IMR-90 (cell line): ENCODE measurements around the gene NDUFV2. TPM values are rescaled to one million over a fixed set of nuclear protein-coding genes. Genes with fewer than 3 reads are reported as not detected.

Source experiments
- ATAC-seq: fragments of 200-7000 bp; cut with Tn5 transposase; 2 replicates; pipeline ENCODE4 v1.9.1; 2020; ENCODE audit warnings: low read depth, mild to moderate bottlenecking, moderate library complexity
- BruUV-seq: library from RNA; stranded (reverse); fragments of 400-500 nt; replicated peaks from 2 replicates; lab custom pipeline; 2021; lab: Mats Ljungman, UMichigan
- CTCF ChIA-PET: fragments of 300-600 bp; formaldehyde crosslinking; extraction: SDS; loops from one replicate; lab custom pipeline; 2021; ENCODE audit warnings: antibody characterized with exemption; lab: Yijun Ruan, JAX
- POLR2A ChIA-PET: fragments of 300-600 bp; sonication (Branson Sonifier 250); formaldehyde crosslinking; loops from one replicate; lab custom pipeline; 2022; ENCODE audit warnings: antibody characterized with exemption; ENCODE audit not compliant: unreplicated experiment; lab: Charles Lee
- DNase-seq: peaks from one replicate; pipeline ENCODE4 v3.0.0; 2013
- H2AFZ ChIP-seq: replicated peaks from 2 replicates; pipeline ENCODE3; 2013; ENCODE audit warnings: low read length, mild to moderate bottlenecking; ENCODE audit not compliant: poor library complexity
- H2AK5ac ChIP-seq: 2 replicates; pipeline ENCODE4 v1.6.1; 2013; ENCODE audit warnings: low read depth, low read length, inconsistent platforms
- H2AK9ac ChIP-seq: replicated peaks from 2 replicates; pipeline ENCODE3; 2013; ENCODE audit warnings: mild to moderate bottlenecking, low read depth, low read length, moderate library complexity; ENCODE audit not compliant: poor library complexity
- H2BK120ac ChIP-seq: 2 replicates; pipeline ENCODE4 v1.6.1; 2013; ENCODE audit warnings: low read depth, low read length, inconsistent platforms
- H2BK15ac ChIP-seq: 3 replicates; pipeline ENCODE4 v1.6.1; 2013; ENCODE audit warnings: low read depth, low read length, inconsistent platforms
- H2BK20ac ChIP-seq: 2 replicates; pipeline ENCODE4 v1.6.1; 2013; ENCODE audit warnings: low read depth, mild to moderate bottlenecking, inconsistent platforms, low read length, moderate library complexity
- H2BK5ac ChIP-seq: 2 replicates; pipeline ENCODE4 v1.6.1; 2013; ENCODE audit warnings: mild to moderate bottlenecking, low read depth, low read length, inconsistent platforms; ENCODE audit not compliant: poor library complexity, severe bottlenecking
- H3K14ac ChIP-seq: replicated peaks from 2 replicates; pipeline ENCODE4 v1.6.1; 2013; ENCODE audit warnings: low read depth, low read length, inconsistent platforms
- H3K18ac ChIP-seq: 2 replicates; pipeline ENCODE4 v1.6.1; 2013; ENCODE audit warnings: low read depth, low read length, control low read depth
- H3K23ac ChIP-seq: 2 replicates; pipeline ENCODE4 v1.6.1; 2013; ENCODE audit warnings: low read depth, low read length, inconsistent platforms
- H3K27ac ChIP-seq: 2 replicates; pipeline ENCODE4 v1.5.1; 2013; ENCODE audit warnings: mild to moderate bottlenecking, control low read depth, low read length; ENCODE audit not compliant: insufficient read depth
- H3K27me3 ChIP-seq: 2 replicates; pipeline ENCODE4 v1.6.1; 2013; ENCODE audit warnings: low read length; ENCODE audit not compliant: control insufficient read depth, insufficient read depth
- H3K36me3 ChIP-seq: 2 replicates; pipeline ENCODE4 v1.6.1; 2013; ENCODE audit warnings: low read length, mixed read lengths; ENCODE audit not compliant: control insufficient read depth, insufficient read depth
- H3K4ac ChIP-seq: 2 replicates; pipeline ENCODE4 v1.6.1; 2013; ENCODE audit warnings: low read depth, low read length, inconsistent platforms
- H3K4me1 ChIP-seq: 2 replicates; pipeline ENCODE4 v1.6.1; 2013; ENCODE audit warnings: low read length, mixed read lengths; ENCODE audit not compliant: control insufficient read depth, insufficient read depth
- H3K4me2 ChIP-seq: 2 replicates; pipeline ENCODE4 v1.6.1; 2013; ENCODE audit warnings: low read depth, mild to moderate bottlenecking, control low read depth, low read length, moderate library complexity
- H3K4me3 ChIP-seq: 2 replicates; pipeline ENCODE4 v1.5.1; 2013; ENCODE audit warnings: low read depth, mild to moderate bottlenecking, control low read depth, low read length, moderate library complexity; ENCODE audit not compliant: insufficient read depth
- H3K56ac ChIP-seq: 2 replicates; pipeline ENCODE4 v1.6.1; 2013; ENCODE audit warnings: low read length, inconsistent platforms; ENCODE audit not compliant: insufficient read depth; ENCODE audit errors: extremely low read depth
- H3K79me1 ChIP-seq, 2 experiments: 2 replicates each; pipeline ENCODE4 v1.6.1; 2013; ENCODE audit warnings: low read length in 2 of 2, inconsistent platforms in 1 of 2, low read depth in 1 of 2
- H3K9ac ChIP-seq: 2 replicates; pipeline ENCODE4 v1.6.1; 2013; ENCODE audit warnings: low read depth, low read length, control low read depth
- H3K9me1 ChIP-seq: 2 replicates; pipeline ENCODE4 v1.6.1; 2013; ENCODE audit warnings: low read length, inconsistent platforms; ENCODE audit not compliant: insufficient read depth
- H3K9me3 ChIP-seq: 2 replicates; pipeline ENCODE4 v1.6.1; 2013; ENCODE audit warnings: low read length; ENCODE audit not compliant: control insufficient read depth, insufficient read depth
- H4K20me1 ChIP-seq: 2 replicates; pipeline ENCODE4 v1.6.1; 2013; ENCODE audit warnings: low read length, inconsistent platforms; ENCODE audit not compliant: insufficient read depth
- H4K5ac ChIP-seq: 2 replicates; pipeline ENCODE4 v1.6.1; 2013; ENCODE audit warnings: mild to moderate bottlenecking, low read depth, low read length, control low read depth
- H4K8ac ChIP-seq, 2 experiments: 2 replicates each; pipeline ENCODE4 v1.6.1; 2013; ENCODE audit warnings: low read depth in 2 of 2, low read length in 2 of 2, control low read depth in 1 of 2, inconsistent platforms in 1 of 2
- H4K91ac ChIP-seq: 2 replicates; pipeline ENCODE4 v1.6.1; 2013; ENCODE audit warnings: low read depth, low read length, inconsistent platforms; ENCODE audit not compliant: insufficient read depth
- BHLHE40 ChIP-seq: fragments of 150-350 bp; IDR thresholded peaks from 2 replicates; pipeline ENCODE4 v1.6.1; 2016; ENCODE audit warnings: mild to moderate bottlenecking, low read depth, low read length
- CHD1 ChIP-seq: IDR thresholded peaks from 2 replicates; pipeline ENCODE4 v1.6.1; 2012; ENCODE audit warnings: low read depth, low read length, improper control_type of control experiment
- MAFK ChIP-seq: IDR thresholded peaks from 2 replicates; pipeline ENCODE4 v1.6.1; 2012; ENCODE audit warnings: low read depth, low read length, improper control_type of control experiment
- NFE2L2 ChIP-seq: fragments of 150-350 bp; IDR thresholded peaks from 2 replicates; pipeline ENCODE4 v1.6.1; 2016; ENCODE audit warnings: low read depth, mild to moderate bottlenecking, low read length
- RAD21 ChIP-seq: IDR thresholded peaks from 2 replicates; pipeline ENCODE4 v1.6.1; 2012; ENCODE audit warnings: low read length, improper control_type of control experiment
- SMC3 ChIP-seq: fragments of 150-350 bp; IDR thresholded peaks from 2 replicates; pipeline ENCODE4 v1.6.1; 2016; ENCODE audit warnings: low read depth, mild to moderate bottlenecking, antibody characterized with exemption, low read length, moderate library complexity
- WGBS, 2 experiments: methylation state at CpG; one replicate each; pipeline versions ENCODE4 v1.1.5 to v1.1.7; 2013; ENCODE audit warnings: missing lambda C conversion rate in 2 of 2; ENCODE audit not compliant: insufficient read length in 1 of 2; ENCODE audit errors: extremely low coverage in 2 of 2; 5-methylcytosine and 5-hydroxymethylcytosine counted together
- dilution Hi-C: fragments of 300-500 bp; cut with HindIII; formaldehyde crosslinking; loops from one replicate; pipeline ENCODE4 v1.14.3; 2018; ENCODE audit warnings: low sequenced_read_pairs; ENCODE audit not compliant: unreplicated experiment
- in situ Hi-C: fragments of 300-500 bp; cut with MboI; formaldehyde crosslinking; loops from 3 replicates; pipeline ENCODE4 v1.14.3; 2019; ENCODE audit warnings: low sequenced_read_pairs, inconsistent platforms, mixed read lengths
- intact Hi-C: fragments of 100-400 bp; cut with micrococcal nuclease; formaldehyde crosslinking; loops from 2 replicates; pipeline ENCODE4 v1.10.0; 2022
- polyA plus RNA-seq, 3 experiments: library from polyadenylated mRNA; depleted of rRNA; stranded (reverse); fragments of >200 nt; gene quantifications; 2 replicates each; pipeline ENCODE4 v1.2.3, GENCODE V29; 2012; ENCODE audit warnings: low replicate concordance in 1 of 3
- total RNA-seq: library from RNA; depleted of rRNA; stranded (reverse); fragments of >200 nt; gene quantifications from 2 replicates; pipeline ENCODE4 v1.2.3, GENCODE V29; 2012
- TF ChIP-seq, protein P1 (sequence below): fragments of 150-350 bp; IDR thresholded peaks from 2 replicates; pipeline ENCODE4 v1.6.1; 2016; ENCODE audit warnings: low read depth, mild to moderate bottlenecking, low read length, moderate library complexity, borderline replicate concordance
- TF ChIP-seq, protein P2 (sequence below): conservative IDR thresholded peaks from 2 replicates; pipeline ENCODE4 v1.5.1; 2012; ENCODE audit warnings: mild to moderate bottlenecking, low read depth, low read length, improper control_type of control experiment
- TF ChIP-seq, protein P3 (sequence below): fragments of 150-350 bp; IDR thresholded peaks from 2 replicates; pipeline ENCODE4 v1.6.1; 2017; ENCODE audit warnings: mild to moderate bottlenecking, antibody characterized with exemption, low read length, low read depth

NDUFV2 gene
- total and polyA plus RNA-seq, 2 of the 4 experiments (the other 2 are of a cell fraction): 106 to 126 TPM

DNA sequence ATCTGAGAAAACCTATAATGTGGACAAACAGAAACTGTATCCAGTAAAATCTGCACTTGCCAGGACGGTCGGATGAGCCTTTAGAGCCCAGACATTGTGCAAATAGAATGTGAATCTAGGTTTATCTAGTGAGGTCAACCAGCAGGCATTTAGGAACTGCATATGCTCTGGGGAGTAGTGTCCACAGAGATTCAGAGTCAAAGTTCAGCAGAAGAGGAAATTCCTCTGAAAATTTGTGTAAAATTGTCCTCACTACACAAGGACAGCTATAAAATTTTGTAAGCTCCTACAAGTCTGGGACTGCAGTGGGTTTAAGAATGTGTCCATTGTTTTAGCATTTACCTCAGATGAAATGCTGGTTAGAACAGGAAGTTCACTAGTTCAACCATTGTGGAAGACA is 9.8 kb upstream of the NDUFV2 start:
- H2BK120ac ChIP-seq: peak overlapping the region; percentile 20; the same call in 1 of the 2 replicates
- peak overlapping the region; percentile 24; the same call in 1 of the 2 replicates for H3K18ac ChIP-seq
- in situ Hi-C loops: no loop called here
- H3K9me1 ChIP-seq: peaks cover 18% of the 10 kb centered on the region
- H3K56ac ChIP-seq: no peak overlapping the region
- BruUV-seq: no TSS peak
- H2BK5ac ChIP-seq: peak overlapping the region; percentile 42
- H3K23ac ChIP-seq: no peak overlapping the region
- no peaks in the 10 kb centered on the region for H3K27me3 ChIP-seq
- intact Hi-C loops: no loop called here
- H3K4me1 ChIP-seq: peaks cover 13% of the 10 kb centered on the region
- peak overlapping the region; percentile 0; the same call in 1 of the 2 replicates for H2AK5ac ChIP-seq
- no peak overlapping the region for H3K9ac ChIP-seq
- no peak overlapping the region for H3K4me2 ChIP-seq
- H3K14ac ChIP-seq: 0 out of 2 replicates have a peak overlapping the region, but pooled peaks have one; percentile 20
- TF ChIP-seq, protein P1, sequence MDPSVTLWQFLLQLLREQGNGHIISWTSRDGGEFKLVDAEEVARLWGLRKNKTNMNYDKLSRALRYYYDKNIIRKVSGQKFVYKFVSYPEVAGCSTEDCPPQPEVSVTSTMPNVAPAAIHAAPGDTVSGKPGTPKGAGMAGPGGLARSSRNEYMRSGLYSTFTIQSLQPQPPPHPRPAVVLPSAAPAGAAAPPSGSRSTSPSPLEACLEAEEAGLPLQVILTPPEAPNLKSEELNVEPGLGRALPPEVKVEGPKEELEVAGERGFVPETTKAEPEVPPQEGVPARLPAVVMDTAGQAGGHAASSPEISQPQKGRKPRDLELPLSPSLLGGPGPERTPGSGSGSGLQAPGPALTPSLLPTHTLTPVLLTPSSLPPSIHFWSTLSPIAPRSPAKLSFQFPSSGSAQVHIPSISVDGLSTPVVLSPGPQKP: no peak
- TF ChIP-seq, protein P2, sequence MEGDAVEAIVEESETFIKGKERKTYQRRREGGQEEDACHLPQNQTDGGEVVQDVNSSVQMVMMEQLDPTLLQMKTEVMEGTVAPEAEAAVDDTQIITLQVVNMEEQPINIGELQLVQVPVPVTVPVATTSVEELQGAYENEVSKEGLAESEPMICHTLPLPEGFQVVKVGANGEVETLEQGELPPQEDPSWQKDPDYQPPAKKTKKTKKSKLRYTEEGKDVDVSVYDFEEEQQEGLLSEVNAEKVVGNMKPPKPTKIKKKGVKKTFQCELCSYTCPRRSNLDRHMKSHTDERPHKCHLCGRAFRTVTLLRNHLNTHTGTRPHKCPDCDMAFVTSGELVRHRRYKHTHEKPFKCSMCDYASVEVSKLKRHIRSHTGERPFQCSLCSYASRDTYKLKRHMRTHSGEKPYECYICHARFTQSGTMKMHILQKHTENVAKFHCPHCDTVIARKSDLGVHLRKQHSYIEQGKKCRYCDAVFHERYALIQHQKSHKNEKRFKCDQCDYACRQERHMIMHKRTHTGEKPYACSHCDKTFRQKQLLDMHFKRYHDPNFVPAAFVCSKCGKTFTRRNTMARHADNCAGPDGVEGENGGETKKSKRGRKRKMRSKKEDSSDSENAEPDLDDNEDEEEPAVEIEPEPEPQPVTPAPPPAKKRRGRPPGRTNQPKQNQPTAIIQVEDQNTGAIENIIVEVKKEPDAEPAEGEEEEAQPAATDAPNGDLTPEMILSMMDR: no peak
- TF ChIP-seq MAFK (no peak), SMC3 (no peak), BHLHE40 (no peak), NFE2L2 (no peak), RAD21 (no peak), CHD1 (no peak)
- TF ChIP-seq, protein P3, sequence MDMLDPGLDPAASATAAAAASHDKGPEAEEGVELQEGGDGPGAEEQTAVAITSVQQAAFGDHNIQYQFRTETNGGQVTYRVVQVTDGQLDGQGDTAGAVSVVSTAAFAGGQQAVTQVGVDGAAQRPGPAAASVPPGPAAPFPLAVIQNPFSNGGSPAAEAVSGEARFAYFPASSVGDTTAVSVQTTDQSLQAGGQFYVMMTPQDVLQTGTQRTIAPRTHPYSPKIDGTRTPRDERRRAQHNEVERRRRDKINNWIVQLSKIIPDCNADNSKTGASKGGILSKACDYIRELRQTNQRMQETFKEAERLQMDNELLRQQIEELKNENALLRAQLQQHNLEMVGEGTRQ: no peak
- 100% methylated on average over 2 of the region's 2 CpGs; no CpG with 5 or more reads in 1 of the 2 experiments for WGBS, 2 experiments
- H4K91ac ChIP-seq: no peak overlapping the region
- H2AFZ ChIP-seq: no peak overlapping the region
- ATAC-seq: no peak
- H3K27ac ChIP-seq: no peak overlapping the region
- H3K4ac ChIP-seq: peak overlapping the region; percentile 36; the same call in 1 of the 2 replicates
- H4K20me1 ChIP-seq: no peaks in the 10 kb centered on the region
- no peak overlapping the region; a peak in 1 of 4 replicates for H4K8ac ChIP-seq
- H3K79me1 ChIP-seq: 0 out of 4 replicates have a peak, but pooled peaks cover 0 to 6% of the 10 kb centered on the region in 2 experiments
- H3K9me3 ChIP-seq: no peaks in the 10 kb centered on the region
- DNase-seq: no peak
- peak overlapping the region; percentile 2; the same call in 1 of the 2 replicates for H4K5ac ChIP-seq
- dilution Hi-C loops: no loop called here
- no peak overlapping the region for H3K4me3 ChIP-seq
- no peak overlapping the region for H2AK9ac ChIP-seq
- ChIA-PET CTCF (no interaction called here), POLR2A (no interaction called here)
- H3K36me3 ChIP-seq: no peaks in the 10 kb centered on the region
- peak overlapping the region; percentile 52; the same call in 1 of the 2 replicates for H2BK20ac ChIP-seq
- H2BK15ac ChIP-seq: no peak overlapping the region
